Stimulated activated CD8-positive, alpha-beta memory T cell treated with anti-CD3 and anti-CD28 coated beads, Interleukin-4, amount 100 ng/mL, for 1 hour (primary cell): ENCODE results near the gene PGK1.
A peak's percentile ranks its signal among the peaks of the same experiment; 100 is the strongest.
"Not testable (repeated sequence)": the region's sequence is repeated elsewhere in the genome, so short reads cannot be mapped to it uniquely, and the experiment has no call there.

Experiments
- DNase-seq, 2 donors: peaks; one replicate each; pipeline ENCODE4 v3.0.0-alpha.2; 2020; ENCODE audit warnings: low read depth in 2 of 2, low spot score in 1 of 2

Gene PGK1

DNA sequence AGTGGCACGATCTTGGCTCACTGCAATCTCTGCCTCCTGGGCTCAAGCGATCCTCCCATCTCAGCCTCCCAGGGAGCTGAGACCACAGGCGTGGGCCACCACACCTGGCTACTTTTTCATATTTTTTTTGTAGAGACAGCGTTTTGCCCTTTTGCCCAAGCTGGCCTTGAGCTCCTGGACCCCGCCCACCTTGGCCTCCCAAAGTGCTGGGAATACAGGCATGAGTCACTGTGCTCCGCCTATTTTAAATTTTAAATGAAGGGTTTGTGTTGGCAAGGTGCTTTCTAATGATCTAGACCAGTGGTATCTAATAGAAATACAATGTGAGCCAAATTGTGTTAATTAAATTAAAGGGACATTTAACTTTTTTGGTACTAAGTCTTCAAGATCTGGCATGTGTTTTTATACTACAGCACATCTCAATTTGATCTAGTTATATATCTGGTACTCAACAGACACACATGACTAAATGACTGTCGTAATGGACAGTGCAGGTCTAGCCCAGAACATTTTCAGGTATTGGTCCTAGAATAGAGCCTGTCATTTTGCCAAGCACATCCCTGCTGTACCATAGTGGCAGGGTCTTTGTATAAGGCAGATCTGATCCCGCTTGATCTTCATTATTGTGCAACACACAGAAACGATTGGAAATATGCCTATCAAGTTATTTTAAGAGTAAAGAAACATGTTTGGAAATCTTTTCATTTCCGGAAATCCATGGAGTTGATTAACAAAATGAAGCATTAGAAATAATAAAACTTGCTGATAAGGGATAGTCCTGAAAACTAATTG is 7.3 kb downstream of the PGK1 start:
- DNase-seq, result no peak

DNA sequence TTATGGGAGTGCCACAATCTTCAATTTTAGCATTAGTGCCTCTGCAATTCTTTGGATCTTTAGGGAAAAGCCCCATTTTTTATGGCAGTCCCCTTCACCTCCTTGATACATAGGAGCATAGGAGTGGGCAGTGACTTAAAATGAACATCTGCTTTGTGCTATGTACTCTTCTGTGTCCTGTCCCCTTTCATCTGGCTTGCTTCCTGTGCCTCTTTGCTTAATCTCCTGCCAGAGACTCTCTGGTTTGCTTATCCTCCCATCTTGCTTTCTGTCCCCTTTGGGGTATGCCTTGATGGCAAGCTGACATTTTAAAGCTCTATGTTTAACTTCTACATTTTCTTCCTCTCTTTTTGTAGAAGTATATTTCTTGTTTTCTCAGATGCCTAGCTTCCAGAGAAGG is 12.3 kb downstream of the PGK1 start:
- no peak for DNase-seq

DNA sequence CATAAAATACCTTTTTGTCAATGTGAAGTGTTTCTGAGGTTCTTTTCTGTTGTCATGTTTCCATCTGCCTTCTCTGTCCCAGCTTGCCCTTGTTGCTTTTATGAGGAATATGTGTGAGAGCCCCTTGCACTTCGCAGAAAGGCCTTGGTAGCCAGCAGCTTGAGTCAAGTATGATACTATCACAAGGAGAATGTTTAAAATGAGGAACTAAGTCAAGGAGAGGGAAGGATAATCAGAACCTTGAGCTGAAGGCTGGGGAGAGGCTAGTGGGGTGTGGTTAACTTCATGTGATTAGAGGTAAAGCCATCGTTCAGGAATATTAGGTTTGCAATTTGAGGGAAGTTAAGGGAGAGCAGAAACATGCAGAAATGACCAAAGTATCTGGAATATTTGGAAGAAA is 12.7 kb downstream of the PGK1 start:
- DNase-seq, result no peak

DNA sequence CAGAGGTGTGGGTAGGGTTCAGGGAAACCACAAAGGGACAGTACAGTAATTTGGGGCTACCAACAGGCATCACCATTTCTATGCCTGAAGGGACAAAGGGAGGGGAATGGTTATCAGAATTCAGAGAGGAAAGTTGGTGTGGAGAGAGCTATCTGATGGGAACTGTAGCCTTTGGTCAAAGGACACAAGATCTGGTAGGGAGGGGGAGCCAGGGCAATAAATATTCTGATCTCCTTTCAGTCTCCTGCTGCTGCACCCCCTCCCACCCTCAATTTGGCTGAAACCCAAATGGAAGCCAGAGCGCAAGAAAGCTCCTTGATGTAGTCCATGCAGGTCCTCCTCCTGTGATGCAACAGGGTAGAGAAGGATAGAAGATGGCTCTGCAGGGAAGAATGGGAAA is 14.6 kb downstream of the PGK1 start:
- DNase-seq, result no peak

DNA sequence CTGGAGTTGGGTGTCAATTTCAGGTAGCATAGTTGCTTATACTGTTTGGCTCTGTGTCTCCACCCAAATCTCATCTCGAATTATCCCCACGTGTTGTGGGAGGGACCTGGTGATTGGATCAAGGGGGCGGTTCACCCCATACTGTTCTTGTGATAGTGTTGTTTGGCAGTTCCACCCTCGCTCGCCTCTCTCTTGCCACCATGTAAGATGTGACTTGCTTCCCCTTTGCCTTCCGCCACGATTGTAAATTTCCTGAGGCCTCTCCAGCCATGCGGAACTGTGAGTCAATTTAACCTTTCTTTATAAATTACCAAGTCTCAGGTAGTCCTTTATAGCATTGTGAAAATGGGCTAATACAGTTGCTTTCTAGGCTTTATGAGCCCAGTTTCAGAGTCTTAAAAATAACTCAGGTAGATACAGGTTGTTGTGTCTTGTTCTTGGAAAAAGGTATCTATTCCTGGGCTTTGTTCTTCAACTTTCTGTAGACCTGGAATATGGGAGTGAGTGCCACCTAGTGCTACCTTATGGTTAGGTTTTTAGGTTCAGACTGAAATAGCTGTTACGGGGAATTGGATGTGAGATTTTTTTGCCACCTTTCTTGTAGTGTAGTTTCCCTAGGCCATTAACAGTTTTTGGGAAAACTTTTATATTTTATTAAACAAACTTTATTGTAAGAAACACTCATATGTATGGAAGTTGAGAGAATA is 15.6 kb downstream of the PGK1 start:
- no peak for DNase-seq

DNA sequence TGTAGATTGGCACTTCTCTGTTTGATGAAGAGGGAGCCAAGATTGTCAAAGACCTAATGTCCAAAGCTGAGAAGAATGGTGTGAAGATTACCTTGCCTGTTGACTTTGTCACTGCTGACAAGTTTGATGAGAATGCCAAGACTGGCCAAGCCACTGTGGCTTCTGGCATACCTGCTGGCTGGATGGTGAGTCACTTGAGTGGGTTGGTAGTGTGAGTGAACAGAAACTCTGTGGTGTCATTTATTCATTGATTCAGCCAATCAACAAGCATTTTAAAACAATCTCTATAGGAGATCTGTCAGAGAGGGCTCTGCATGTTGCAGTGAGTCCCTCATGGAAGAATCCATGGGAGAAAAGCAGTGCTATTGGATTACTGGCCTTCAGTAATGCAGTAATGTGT is 19.1 kb downstream of the PGK1 start:
- no peak for DNase-seq

DNA sequence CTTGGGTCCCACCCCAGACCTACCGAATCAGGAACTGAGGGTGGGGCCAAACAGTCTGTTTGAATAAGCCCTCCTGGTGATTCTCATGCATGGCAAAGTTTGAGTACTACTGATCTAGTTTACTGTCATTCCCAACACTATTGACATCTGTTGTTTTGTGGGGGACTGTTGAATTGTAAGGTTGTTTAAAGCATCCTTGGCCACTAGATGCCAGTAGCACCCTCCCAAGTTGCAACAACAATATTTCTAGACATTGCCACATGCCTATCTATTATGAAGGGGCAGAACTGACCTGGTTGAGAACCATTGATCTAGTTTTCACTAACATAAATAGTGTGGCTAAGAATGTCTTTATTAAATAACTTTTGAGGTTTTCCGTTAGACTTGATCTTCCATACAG is 20.3 kb downstream of the PGK1 start:
- DNase-seq, result no peak

DNA sequence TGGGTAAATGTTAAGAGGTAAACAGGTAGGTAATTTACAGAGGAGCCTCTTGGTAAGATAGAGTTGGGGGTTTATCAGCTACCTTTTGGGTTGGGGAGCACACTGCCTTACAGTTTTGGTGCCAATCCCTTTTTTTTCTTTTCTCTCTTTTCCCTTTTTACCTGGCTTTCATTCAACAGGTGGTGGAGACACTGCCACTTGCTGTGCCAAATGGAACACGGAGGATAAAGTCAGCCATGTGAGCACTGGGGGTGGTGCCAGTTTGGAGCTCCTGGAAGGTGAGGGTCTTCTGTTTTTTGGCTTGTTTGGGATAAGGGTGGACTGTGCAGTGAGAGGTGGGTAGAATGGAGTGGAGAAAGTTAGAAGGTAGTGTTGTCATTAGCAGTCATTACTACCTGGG is 21.1 kb downstream of the PGK1 start:
- DNase-seq, result no peak

DNA sequence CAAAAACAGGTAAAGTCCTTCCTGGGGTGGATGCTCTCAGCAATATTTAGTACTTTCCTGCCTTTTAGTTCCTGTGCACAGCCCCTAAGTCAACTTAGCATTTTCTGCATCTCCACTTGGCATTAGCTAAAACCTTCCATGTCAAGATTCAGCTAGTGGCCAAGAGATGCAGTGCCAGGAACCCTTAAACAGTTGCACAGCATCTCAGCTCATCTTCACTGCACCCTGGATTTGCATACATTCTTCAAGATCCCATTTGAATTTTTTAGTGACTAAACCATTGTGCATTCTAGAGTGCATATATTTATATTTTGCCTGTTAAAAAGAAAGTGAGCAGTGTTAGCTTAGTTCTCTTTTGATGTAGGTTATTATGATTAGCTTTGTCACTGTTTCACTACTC is 21.7 kb downstream of the PGK1 start:
- DNase-seq, result not testable (repeated sequence)

DNA sequence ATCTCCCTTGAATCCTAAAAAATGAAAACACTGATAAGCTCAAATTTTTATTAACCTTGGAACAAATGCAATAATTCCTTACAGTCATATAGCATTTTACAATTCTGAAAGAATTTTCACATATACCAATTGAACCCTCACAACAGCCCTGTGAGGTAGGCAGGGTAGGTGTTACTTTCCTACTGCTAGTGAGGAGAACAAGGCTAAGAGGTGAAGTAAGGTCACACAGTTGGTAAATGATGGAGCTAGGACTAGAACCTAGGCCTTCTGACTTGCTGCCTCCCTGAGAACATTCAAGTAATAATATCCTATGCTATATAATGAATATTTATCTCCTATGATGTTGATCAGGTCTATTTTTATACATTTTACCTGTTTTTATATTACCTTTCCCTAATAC is 25.7 kb downstream of the PGK1 start:
- no peak for DNase-seq

DNA sequence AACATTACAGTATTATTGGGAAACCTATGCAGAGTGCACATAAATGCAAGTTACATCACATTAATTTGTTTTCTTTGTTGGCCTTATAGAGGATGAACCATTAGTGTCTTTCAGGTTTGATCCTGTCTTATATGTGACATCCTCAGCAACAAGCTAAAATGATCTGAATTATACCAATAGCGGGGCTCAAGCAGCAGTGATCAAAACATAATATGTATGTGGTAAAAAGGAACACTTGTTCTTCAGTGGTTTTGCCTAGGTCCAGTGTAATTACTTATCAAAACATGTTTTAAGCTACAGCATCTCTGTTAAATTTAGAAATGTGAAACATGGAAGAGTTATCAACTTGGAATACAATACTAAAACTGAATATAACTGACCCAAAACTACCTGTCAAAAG is 26.3 kb downstream of the PGK1 start:
- DNase-seq, result no peak

DNA sequence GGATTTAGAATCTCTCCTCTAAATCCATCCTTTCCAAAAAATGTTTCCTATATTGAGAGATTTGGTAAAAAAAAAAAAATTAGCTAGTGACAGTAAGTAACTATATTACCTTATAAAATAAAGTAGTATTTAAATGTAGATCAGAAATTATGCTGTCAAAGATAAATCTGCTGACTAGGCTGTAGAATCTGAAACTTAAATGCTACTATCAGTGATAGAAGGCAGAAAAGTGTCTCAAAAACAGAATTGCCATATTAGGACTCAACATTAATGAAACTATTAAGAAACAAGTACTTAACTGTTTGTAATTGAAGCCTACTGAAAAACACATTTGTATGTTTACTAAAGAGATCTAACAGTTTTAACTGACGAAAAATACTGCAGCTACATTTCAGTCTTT is 27.1 kb downstream of the PGK1 start:
- DNase-seq, result no peak

DNA sequence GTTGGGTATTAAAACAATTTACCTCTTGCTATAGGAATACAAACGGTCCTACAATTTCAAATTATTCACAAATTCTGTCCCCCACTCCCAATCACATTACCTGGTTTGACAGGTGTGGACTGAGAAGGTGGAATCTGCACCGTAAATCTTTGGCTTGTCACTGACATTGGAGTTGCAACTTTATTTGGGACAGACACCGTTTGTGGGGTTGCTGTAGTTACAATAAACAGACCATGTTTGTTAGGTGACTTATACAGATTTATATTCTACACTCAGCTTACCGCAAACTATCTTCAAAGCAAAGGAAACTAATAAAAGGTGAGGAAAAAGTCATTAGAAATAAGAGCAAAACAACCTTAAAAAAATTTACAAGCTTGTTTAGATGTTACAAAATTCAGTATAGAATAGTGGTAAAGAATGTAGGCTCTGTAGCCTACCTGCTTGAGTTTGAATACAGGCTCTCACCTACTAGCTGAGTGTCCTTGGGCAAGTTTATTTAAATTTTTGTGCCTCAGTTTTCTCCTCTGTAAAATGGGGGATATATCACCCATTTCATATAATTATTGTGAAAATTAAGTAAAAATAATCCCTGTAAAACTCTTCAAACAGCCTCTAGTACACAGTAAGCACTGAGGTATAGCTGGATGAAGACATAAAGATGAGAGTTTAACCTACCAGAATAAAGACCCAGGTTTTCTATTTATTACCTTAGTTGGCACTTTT is 29.4 kb downstream of the PGK1 start:
- no peak for DNase-seq

DNA sequence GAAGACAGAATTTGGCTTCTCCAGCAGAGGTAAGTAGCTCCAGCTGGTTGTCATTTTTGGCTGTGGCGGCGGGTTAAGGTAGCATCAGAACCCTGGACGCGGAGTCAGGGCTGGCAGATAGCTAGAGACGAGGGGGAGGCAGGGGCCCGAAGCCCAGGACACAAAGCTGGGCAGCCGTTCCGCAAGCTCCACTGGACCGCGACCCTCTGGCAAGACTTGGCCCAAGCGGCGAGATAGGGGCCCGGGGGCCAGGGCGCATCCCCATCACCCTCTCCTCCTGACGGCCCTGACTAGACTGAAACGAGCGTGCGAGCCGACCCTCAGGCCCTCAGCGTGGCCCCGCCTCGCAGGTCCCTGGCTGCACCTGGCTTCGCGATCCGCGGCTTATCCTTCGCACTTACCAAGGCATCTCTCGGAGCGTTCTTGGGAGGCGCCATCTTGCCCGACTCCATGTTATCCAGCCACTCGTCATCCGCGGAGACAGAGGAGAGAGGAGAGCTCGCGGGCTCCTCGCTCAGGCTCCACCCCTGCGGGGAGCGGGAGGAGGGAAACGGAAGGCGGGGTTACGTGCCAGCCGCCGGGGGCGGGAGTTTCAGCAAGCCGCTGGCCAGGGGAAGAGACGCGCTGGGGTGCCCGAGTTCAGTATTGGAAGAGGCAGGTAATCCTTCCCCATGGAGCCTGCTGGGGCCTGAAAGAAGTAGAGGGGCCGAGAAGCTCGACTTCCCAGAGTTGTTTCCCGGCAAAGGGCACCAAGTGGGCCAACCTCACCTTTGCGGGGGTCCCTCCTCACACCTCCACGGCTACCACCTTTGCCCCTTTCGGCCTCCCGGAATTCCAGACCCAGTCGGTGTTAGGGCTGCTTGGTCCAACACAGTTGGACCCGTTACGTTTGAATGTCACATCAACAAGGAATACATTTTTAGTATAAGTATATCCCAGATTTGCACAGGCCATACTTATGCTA is 35.4 kb downstream of the PGK1 start, which contains the start of gene TAF9B:
Gene TAF9B, minus strand, starts transcription at position 491 of the 964 bp plus-strand sequence. Its CDS starts 39 bp downstream, at position 452.
- DNase-seq, result peak; percentile 37 to 66

DNA sequence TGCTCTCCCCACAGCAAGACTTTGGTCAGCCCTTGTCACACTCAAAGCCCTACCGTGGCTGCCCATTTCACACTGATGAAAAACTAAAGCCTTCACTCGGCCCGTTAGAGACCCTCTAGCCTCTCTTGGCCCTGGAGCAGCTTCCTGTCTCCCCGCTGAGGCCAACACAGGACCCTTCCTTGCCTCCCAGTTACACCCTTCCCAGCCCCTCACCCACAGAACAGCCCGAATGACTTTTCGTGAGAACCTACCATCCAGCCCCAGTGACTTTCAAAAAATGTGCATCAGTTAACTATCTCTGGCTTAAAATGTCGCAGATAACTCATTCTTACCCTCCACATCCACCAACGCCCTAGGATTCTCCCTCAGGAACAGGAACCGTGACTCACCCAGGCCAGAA is 36.2 kb downstream of the PGK1 start:
- DNase-seq, result no peak

DNA sequence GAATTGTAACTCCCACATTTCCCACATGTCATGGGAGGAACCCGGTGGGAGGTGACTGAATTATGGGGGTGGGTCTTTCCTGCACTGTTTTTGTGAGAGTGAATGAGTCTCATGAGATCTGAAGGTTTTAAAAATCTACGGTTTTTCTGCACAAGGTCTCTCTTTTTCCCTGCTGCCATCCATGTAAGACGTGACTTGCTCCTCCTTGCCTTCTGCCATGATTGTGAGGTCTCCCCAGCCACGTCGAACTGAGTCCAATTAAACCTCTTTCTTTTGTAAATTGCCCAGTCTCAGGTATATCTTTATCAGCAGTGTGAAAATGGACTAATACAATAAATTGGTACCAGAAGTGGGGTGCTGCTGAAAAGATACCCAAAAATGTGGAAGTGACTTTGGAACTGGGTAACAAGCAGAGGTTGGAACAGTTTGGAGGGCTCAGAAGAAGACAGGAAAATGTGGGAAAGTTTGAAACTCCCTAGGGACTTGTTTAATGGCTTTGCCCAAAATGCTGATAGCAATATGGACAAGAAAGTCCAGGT is 43.0 kb downstream of the PGK1 start:
- not testable (repeated sequence) for DNase-seq

DNA sequence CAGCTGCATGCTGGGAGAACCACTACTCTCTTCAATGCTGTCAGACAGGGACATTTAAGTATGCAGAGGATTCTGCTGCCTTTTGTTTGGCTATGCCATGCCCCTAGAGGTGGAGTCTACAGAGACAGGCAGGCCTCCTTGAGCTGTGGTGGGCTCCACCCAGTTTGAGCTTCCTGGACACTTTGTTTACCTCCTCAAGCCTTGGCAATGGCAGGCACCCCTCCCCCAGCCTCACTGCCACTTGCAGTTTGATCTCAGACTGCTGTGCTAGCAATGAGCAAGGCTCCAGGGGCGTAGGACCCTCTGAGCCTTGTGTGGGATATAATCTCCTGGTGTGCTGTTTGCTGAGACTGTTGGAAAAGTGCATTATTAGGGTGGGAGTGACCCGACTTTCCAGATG is 53.3 kb downstream of the PGK1 start:
- not testable (repeated sequence) for DNase-seq

DNA sequence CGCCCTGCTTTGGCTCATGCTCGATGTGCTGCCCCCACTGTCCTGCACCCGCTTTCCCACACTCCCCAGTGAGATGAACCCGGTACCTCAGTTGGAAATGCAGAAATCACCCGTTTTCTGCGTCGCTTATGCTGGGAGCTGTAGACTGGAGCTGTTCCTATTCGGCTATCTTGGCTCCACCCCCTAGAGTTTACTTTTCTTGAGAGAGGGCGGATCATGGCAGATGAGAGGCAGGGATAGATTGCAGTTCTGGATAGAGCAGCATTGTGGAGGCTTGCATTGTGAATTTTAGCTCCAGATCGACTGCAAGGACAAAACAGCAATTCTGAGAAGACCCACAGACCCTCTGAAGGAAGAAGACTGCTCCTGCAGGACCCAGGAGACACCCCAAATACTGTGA is 53.8 kb downstream of the PGK1 start:
- DNase-seq, result not testable (repeated sequence)

DNA sequence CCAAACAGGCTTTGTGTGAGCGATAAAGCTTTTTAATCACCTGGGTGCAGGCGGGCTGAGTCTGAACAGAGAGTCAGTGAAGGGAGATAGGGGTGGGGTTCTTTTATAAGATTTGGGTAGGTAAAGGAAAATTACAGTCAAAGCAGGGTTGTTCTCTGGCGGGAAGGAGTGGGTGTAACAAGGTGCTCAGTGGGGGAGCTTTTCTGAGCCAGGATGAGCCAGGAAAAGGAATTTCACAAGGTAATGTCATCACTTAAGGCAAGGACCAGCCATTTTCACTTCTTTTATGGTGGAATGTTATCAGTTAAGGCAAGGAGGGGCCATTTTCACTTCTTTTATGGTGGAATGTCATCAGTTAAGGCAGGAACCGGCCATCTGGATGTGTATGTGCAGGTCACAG is 56.7 kb downstream of the PGK1 start:
- DNase-seq, result not testable (repeated sequence)

DNA sequence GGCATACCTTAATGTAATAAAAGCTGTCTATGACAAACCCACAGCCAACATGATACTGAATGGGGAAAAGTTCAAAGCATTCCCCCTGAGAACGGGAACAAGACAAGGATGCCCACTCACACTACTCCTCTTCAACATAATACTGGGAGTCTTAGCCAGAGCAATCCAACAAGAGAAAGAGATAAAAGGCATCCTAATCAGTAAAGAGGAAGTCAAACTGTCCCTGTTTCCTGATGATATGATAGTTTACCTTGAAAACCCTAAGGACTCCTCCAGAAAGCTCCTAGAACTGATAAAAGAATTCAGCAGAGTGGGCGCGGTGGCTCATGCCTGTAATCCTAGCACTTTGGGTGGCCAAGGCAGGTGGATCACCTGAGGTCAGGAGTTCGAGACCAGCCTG is 59.1 kb downstream of the PGK1 start:
- not testable (repeated sequence) for DNase-seq

DNA sequence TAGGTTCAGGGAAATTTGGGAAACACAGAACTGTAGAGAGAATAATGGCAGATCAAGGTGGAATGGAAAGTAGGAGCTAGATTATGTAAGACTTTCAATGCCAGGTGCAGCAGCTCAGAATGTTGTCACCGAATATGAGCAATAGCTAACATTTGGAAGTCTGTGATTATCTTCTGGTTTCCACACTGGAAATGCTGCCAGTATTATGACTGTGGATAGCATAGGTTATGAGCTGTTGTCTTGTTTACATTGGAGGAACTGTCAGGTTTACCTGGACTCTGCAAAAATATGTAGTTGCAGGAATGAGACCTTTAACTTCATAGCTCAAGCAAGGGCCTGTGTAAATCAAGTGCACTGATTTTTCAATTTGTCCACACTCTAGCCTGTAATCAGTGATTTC is 61.4 kb downstream of the PGK1 start:
- no peak for DNase-seq
